ENCODE measurements around the gene RAB22A. TPM values are rescaled to one million over a fixed set of nuclear protein-coding genes. Genes with fewer than 3 reads are reported as not detected.

Gene RAB22A
- total RNA-seq, 1 donor from 2014 or later = 21.2 TPM

GRCh38 chr20:58349570-58349969 is 40.1 kb downstream of the RAB22A start:
- no peak overlapping the region for H3K27ac Mint-ChIP-seq
- no peaks in the 10 kb centered on the region for H3K4me1 Mint-ChIP-seq
- H3K36me3 Mint-ChIP-seq = peaks cover 37% of the 10 kb centered on the region
- no peak for TF ChIP-seq CTCF (IDR thresholded peaks at IDR 0.05; ENCODE audit: unreplicated experiment)
- H3K9me3 Mint-ChIP-seq = peaks cover 4% of the 10 kb centered on the region
- no peak for DNase-seq (ENCODE audit: low spot score in 2 of 2, unreplicated experiment in 2 of 2)
- H3K27me3 Mint-ChIP-seq (ENCODE audit: low read depth) = no peaks in the 10 kb centered on the region
- no peak overlapping the region for H3K4me3 Mint-ChIP-seq

- no peak for TF ChIP-seq CTCF (IDR thresholded peaks at IDR 0.05; ENCODE audit: unreplicated experiment)
- no peaks in the 10 kb centered on the region for H3K9me3 Mint-ChIP-seq
- no peak overlapping the region for H3K27ac Mint-ChIP-seq
- H3K4me3 Mint-ChIP-seq = no peak overlapping the region
- no peaks in the 10 kb centered on the region for H3K27me3 Mint-ChIP-seq (ENCODE audit: low read depth)
- no peaks in the 10 kb centered on the region for H3K4me1 Mint-ChIP-seq
- peaks cover 24% of the 10 kb centered on the region for H3K36me3 Mint-ChIP-seq
- no peak for DNase-seq (ENCODE audit: low spot score in 2 of 2, unreplicated experiment in 2 of 2)
Observed at GRCh38 chr20:58352468-58352867, 43.0 kb downstream of the RAB22A start.

GRCh38 chr20:58359441-58359840 is 49.9 kb downstream of the RAB22A start:
- Mint-ChIP-seq H3K4me1 (peaks cover 7% of the 10 kb centered on the region), H3K9me3 (no peaks in the 10 kb centered on the region), H3K4me3 (no peak overlapping the region), H3K27me3 (ENCODE audit: low read depth) (no peaks in the 10 kb centered on the region), H3K36me3 (peaks cover 36% of the 10 kb centered on the region), H3K27ac (no peak overlapping the region)
- no peak for TF ChIP-seq CTCF (IDR thresholded peaks at IDR 0.05; ENCODE audit: unreplicated experiment)
- DNase-seq (ENCODE audit: low spot score in 2 of 2, unreplicated experiment in 2 of 2) = no peak

GRCh38 chr20:58360936-58361335 is 51.4 kb downstream of the RAB22A start:
- no peaks in the 10 kb centered on the region for H3K9me3 Mint-ChIP-seq
- H3K27ac Mint-ChIP-seq = peak overlapping the region; percentile 19
- DNase-seq (ENCODE audit: low spot score in 2 of 2, unreplicated experiment in 2 of 2) = no peak
- no peaks in the 10 kb centered on the region for H3K27me3 Mint-ChIP-seq (ENCODE audit: low read depth)
- H3K4me3 Mint-ChIP-seq = no peak overlapping the region
- H3K36me3 Mint-ChIP-seq = peaks cover 32% of the 10 kb centered on the region
- H3K4me1 Mint-ChIP-seq = peaks cover 8% of the 10 kb centered on the region
- no peak for TF ChIP-seq CTCF (IDR thresholded peaks at IDR 0.05; ENCODE audit: unreplicated experiment)

- H3K4me1 Mint-ChIP-seq = peaks cover 14% of the 10 kb centered on the region
- no peaks in the 10 kb centered on the region for H3K27me3 Mint-ChIP-seq (ENCODE audit: low read depth)
- no peak overlapping the region for H3K27ac Mint-ChIP-seq
- no peak for DNase-seq (ENCODE audit: low spot score in 2 of 2, unreplicated experiment in 2 of 2)
- H3K9me3 Mint-ChIP-seq = no peaks in the 10 kb centered on the region
- H3K4me3 Mint-ChIP-seq = no peak overlapping the region
- no peak for TF ChIP-seq CTCF (IDR thresholded peaks at IDR 0.05; ENCODE audit: unreplicated experiment)
- H3K36me3 Mint-ChIP-seq = peaks cover 32% of the 10 kb centered on the region
Observed at GRCh38 chr20:58361481-58362205, 52.1 kb downstream of the RAB22A start.

- Mint-ChIP-seq H3K4me3 (no peak overlapping the region), H3K4me1 (peaks cover 14% of the 10 kb centered on the region), H3K27me3 (ENCODE audit: low read depth) (no peaks in the 10 kb centered on the region), H3K27ac (no peak overlapping the region), H3K9me3 (no peaks in the 10 kb centered on the region), H3K36me3 (peaks cover 30% of the 10 kb centered on the region)
- DNase-seq (ENCODE audit: low spot score in 2 of 2, unreplicated experiment in 2 of 2) = no peak
- no peak for TF ChIP-seq CTCF (IDR thresholded peaks at IDR 0.05; ENCODE audit: unreplicated experiment)
Observed at GRCh38 chr20:58362206-58362516, 52.6 kb downstream of the RAB22A start.
